Nephron (organoid): ENCODE results near the gene STAT1.

ENCODE experiments used
- H3K27ac Mint-ChIP-seq, 3 experiments: 2 replicates each; pipeline ENCODE4 v1.8.0; 2020; ENCODE audit warnings: mixed read lengths in 3 of 3, mild to moderate bottlenecking in 2 of 3, moderate library complexity in 1 of 3
- H3K27me3 Mint-ChIP-seq: 2 replicates; pipeline ENCODE4 v1.8.0; 2021; ENCODE audit warnings: low read depth, mild to moderate bottlenecking, moderate library complexity, mixed read lengths
- H3K36me3 Mint-ChIP-seq: 2 replicates; pipeline ENCODE4 v1.8.0; 2020; ENCODE audit warnings: low read depth, mixed read lengths
- H3K4me1 Mint-ChIP-seq: 2 replicates; pipeline ENCODE4 v1.8.0; 2020; ENCODE audit warnings: mixed read lengths
- H3K4me3 Mint-ChIP-seq, 3 experiments: 2 replicates each; pipeline ENCODE4 v1.8.0; 2020; ENCODE audit warnings: mild to moderate bottlenecking in 3 of 3, mixed read lengths in 3 of 3, moderate library complexity in 2 of 3
- H3K9me3 Mint-ChIP-seq: 2 replicates; pipeline ENCODE4 v1.8.0; 2020; ENCODE audit warnings: mixed read lengths
- TF ChIP-seq, protein P1 (sequence below), 3 experiments: fragments of 200-600 bp; sonication (generic); IDR thresholded peaks; one replicate each; pipeline ENCODE4 v1.5.0; 2021; ENCODE audit warnings: antibody characterized with exemption in 3 of 3; ENCODE audit not compliant: unreplicated experiment in 3 of 3

Gene STAT1

DNA sequence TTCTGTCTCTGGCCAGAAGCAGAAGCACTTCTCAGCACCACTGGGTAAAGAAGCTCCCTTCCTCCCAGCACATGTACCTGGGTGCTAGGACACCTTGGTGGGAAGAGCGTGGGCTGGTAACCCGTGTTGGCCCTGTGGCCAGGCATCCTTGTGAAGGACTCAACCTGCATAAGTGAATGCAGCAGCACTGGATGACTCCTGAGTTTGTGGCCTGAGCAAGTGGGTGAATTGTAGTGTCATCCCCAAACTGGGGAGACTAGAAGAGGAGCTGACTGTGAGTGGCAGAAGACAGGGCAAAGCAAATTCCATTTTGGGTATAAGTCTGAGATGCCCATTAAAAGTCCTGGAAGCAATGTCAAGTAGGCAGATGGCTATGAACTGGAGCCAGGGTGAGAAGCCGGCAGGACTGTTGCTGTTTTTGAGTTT, 63.4 kb downstream of the STAT1 start:
- Mint-ChIP-seq H3K4me3 (no peak overlapping the region), H3K36me3 (peaks cover 4% of the 10 kb centered on the region), H3K4me1 (peaks cover 7% of the 10 kb centered on the region), H3K9me3 (no peaks in the 10 kb centered on the region), H3K27me3 (no peaks in the 10 kb centered on the region), H3K27ac (no peak overlapping the region)
- TF ChIP-seq, protein P1, sequence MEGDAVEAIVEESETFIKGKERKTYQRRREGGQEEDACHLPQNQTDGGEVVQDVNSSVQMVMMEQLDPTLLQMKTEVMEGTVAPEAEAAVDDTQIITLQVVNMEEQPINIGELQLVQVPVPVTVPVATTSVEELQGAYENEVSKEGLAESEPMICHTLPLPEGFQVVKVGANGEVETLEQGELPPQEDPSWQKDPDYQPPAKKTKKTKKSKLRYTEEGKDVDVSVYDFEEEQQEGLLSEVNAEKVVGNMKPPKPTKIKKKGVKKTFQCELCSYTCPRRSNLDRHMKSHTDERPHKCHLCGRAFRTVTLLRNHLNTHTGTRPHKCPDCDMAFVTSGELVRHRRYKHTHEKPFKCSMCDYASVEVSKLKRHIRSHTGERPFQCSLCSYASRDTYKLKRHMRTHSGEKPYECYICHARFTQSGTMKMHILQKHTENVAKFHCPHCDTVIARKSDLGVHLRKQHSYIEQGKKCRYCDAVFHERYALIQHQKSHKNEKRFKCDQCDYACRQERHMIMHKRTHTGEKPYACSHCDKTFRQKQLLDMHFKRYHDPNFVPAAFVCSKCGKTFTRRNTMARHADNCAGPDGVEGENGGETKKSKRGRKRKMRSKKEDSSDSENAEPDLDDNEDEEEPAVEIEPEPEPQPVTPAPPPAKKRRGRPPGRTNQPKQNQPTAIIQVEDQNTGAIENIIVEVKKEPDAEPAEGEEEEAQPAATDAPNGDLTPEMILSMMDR (IDR thresholded peaks at IDR 0.05; ENCODE audit: unreplicated experiment in 3 of 3): no peak

DNA sequence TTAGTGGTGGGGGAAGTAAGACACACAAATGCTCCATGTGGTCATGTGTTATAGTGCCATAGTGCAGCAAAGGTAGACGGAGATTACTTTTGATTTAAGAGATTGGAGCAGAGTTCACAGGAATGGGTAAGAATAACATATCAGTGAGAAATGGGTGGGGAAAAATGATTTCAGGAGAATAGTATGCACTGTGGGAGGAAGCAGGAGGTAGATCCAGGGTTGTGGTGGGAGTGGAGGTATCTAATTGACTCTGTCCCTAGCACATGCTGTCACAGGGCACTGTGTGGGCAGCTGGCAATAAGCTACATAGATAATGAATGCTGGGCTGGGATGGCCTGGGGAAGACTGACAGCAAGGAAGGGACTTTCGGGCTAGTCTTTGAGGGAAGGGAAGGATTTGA, 65.3 kb downstream of the STAT1 start:
- peaks cover 7% of the 10 kb centered on the region for H3K4me1 Mint-ChIP-seq
- no peaks in the 10 kb centered on the region for H3K36me3 Mint-ChIP-seq
- no peak overlapping the region for H3K4me3 Mint-ChIP-seq
- H3K9me3 Mint-ChIP-seq: no peaks in the 10 kb centered on the region
- TF ChIP-seq, protein P1 (IDR thresholded peaks at IDR 0.05; ENCODE audit: unreplicated experiment in 3 of 3): no peak
- H3K27me3 Mint-ChIP-seq: no peaks in the 10 kb centered on the region
- H3K27ac Mint-ChIP-seq: no peak overlapping the region

DNA sequence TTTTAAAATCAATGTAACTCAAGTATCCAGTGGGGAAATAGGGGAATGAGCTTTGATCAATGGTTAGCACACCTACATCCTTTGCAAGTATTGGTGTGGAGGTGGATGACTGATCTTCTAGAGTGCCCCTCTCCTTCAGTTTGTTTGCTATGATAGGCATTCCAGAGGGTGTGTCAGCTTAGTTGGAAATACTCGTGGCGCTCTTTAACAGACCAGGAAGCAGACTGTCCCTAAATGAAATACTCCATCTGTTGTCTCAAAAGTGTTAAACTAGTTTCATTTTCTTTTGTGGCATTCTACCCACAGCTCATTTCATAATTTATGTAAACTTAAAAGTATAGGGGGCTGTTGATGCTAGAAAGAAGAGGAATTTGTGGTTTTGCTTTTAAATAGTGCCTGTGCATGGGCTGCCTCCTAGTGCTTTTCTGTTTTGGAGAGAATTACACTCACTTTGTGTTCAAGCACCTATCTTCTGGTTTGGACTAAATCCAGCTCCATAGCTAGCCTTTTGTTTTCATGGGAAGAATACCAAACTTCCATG, 66.2 kb downstream of the STAT1 start:
- H3K27me3 Mint-ChIP-seq: no peaks in the 10 kb centered on the region
- TF ChIP-seq, protein P1 (IDR thresholded peaks at IDR 0.05; ENCODE audit: unreplicated experiment in 3 of 3): no peak
- no peak overlapping the region for H3K27ac Mint-ChIP-seq
- peak overlapping the region; percentile 5 to 50 (median 27) for H3K4me3 Mint-ChIP-seq
- no peaks in the 10 kb centered on the region for H3K9me3 Mint-ChIP-seq
- no peaks in the 10 kb centered on the region for H3K36me3 Mint-ChIP-seq
- H3K4me1 Mint-ChIP-seq: peaks cover 7% of the 10 kb centered on the region

DNA sequence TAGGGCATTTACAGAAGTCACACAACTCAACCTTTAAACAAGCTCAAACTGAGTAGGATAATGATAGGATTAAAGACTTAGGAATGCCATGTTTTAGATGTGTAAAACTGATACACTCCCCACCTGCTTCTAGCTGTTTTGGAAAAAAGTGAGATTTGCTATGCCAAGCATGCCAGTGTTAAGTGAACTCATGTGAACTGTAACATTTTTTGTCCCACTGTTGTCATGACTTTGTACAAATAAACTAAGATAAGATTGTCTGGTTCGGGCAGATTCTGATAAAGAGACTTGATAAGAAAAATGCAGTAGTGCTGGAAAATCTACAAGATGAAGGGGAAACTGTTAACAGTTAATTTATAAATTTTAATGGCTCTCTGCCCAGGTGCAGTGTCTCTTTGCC, 66.8 kb downstream of the STAT1 start:
- Mint-ChIP-seq H3K9me3 (no peaks in the 10 kb centered on the region), H3K36me3 (no peaks in the 10 kb centered on the region), H3K27me3 (no peaks in the 10 kb centered on the region), H3K27ac (no peak overlapping the region), H3K4me3 (no peak overlapping the region), H3K4me1 (peaks cover 7% of the 10 kb centered on the region)
- TF ChIP-seq, protein P1 (IDR thresholded peaks at IDR 0.05; ENCODE audit: unreplicated experiment in 3 of 3): no peak

DNA sequence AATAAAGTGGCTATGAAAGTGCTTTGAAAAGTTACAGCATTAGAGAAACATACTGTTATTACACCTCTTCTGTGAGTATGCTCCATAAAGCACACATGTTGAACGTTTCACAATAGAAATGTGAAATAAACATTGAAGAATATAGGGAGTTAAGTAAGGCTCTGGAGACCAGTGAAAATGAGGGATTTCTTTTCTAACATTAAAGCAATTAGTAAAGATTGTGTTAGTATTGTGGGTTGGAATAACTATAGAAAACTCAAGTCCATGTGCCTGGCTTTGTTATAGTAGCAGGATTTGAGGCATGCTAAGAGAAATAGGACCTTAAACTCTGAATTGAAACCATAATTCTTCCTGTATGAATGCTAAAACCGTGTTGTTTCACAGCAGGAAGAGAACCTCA, 70.3 kb downstream of the STAT1 start:
- H3K27ac Mint-ChIP-seq: peak overlapping the region in 1 of 3 experiments; percentile 21
- no peak overlapping the region for H3K4me3 Mint-ChIP-seq
- TF ChIP-seq, protein P1 (IDR thresholded peaks at IDR 0.05; ENCODE audit: unreplicated experiment in 3 of 3): no peak
- H3K9me3 Mint-ChIP-seq: no peaks in the 10 kb centered on the region
- H3K27me3 Mint-ChIP-seq: no peaks in the 10 kb centered on the region
- peaks cover 23% of the 10 kb centered on the region for H3K4me1 Mint-ChIP-seq
- no peaks in the 10 kb centered on the region for H3K36me3 Mint-ChIP-seq

DNA sequence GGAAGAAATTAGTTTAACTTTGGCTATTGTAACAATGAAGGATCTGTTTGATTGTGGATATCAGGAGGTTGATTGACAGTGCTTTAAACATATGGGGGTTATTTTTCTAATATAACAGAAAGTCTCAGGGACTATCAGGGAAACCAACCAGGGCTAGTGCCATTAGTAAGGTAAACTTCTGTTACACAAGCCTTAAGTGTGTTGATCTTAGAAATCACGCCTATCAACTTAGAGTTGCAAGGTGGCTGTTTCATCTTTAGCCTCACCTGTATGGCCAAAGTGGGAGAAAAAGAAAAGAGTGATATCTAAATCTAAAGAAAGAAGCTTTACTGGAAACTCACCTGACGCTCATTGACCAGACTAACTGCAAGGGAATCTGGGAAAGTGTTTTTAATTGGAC, 71.3 kb downstream of the STAT1 start:
- Mint-ChIP-seq H3K9me3 (no peaks in the 10 kb centered on the region), H3K27me3 (no peaks in the 10 kb centered on the region), H3K4me3 (no peak overlapping the region), H3K27ac (no peak overlapping the region), H3K4me1 (peaks cover 28% of the 10 kb centered on the region), H3K36me3 (no peaks in the 10 kb centered on the region)
- TF ChIP-seq, protein P1 (IDR thresholded peaks at IDR 0.05; ENCODE audit: unreplicated experiment in 3 of 3): no peak
